Activated CD8-positive, alpha-beta memory T cell treated with anti-CD3 and anti-CD28 coated beads for 48 hours (primary cell): ENCODE results near the gene C2orf81.
"Not testable (repeated sequence)": the region's sequence is repeated elsewhere in the genome, so short reads cannot be mapped to it uniquely, and the experiment has no call there.

Experiments
- DNase-seq, 3 experiments: peaks; one replicate each; pipeline ENCODE4 v3.0.0-alpha.2; 2020; ENCODE audit warnings: low read depth in 2 of 3, low spot score in 2 of 3

C2orf81 gene

GRCh38 chr2:74421221-74421870 is at the start of gene C2orf81, which contains the start of gene WDR54:
TSS of gene C2orf81 (minus strand) at chr2:74421619. CDS start at chr2:74421560, 59 bp downstream.
TSS of gene WDR54 (plus strand) at chr2:74421730. CDS start at chr2:74422154, 424 bp downstream.
- DNase-seq, result peak; percentile 88 to 97 (median 93)

DNA sequence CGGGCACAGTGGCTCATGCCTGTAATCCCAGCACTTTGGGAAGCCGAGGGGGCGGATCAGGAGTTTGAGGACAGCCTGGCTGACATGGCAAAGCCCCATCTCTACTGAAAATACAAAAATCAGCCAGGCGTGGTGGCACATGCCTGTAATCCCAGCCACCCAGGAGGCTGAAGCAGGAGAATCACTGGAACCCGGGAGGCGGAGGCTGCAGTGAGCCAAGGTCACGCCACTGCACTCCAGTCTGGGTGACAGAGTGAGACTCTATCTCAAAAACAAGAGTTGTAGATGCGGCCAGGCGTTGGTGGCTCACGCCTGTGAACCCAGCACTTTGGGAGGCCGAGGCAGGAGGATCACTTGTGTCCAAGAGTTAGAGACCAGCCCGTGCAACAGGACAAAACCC is 49.3 kb upstream of the C2orf81 start:
- DNase-seq, result not testable (repeated sequence)

- DNase-seq, result no peak
Measured at GRCh38 chr2:74464406-74464805, 43.0 kb upstream of the C2orf81 start.

DNA sequence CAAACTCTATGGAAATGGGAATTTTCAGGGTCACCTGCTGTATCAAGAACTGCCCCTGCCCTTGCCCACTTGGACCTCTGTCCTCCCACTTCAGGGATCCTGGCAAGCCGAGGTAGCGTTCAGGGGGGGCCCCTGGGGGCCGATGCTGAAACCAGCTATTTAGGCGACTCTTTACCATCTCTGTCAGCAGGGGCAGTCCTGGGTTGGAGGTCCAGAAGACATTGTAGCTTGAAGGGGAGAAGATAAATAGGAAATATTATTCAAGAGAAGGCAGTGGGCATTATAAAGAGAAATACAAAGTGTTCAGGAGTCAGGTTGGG is 41.3 kb upstream of the C2orf81 start:
- no peak for DNase-seq

GRCh38 chr2:74462054-74462785 is 40.8 kb upstream of the C2orf81 start:
- DNase-seq, result no peak

DNA sequence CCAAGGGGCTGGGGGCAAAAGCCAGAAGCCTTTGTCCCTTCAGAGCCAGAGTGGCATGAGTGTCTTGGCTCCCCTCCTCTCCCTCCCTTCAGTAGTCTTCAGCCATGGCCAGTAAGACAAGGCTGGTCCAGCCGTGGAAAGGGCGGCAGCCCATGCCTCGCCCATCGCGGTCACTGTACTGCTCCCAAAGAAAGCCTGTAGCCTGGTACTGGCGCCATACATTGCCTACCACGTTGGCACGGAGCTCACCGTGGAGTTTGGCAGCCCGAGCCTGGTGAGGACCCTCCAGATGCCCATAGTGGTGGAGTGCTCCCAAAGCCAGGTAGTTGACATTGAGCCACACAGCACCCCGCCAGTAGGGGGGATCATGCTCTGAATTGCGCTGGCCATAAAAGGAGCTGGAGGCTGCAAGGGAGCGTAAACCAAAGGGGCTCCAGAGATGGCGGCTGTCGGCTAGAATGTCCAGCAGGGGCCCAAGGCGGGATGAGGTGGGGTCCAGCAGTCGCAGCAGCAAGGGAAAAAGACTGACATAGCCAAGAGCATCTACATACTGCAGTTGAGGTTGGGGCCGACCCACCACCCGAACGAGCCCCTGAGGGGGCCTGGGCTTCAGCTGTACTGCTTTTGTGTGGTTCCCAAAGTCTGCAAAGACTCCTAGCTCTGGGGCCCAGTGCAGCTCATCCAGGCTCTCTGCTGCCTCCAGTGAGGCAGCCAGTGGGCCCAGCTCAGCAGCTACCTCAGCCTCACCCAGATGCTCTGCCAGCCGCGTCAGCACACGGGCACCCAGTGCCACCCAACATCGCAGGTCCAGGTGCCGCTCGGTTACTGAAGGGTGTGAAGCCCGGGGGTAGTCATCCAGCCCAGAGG is 40.0 kb upstream of the C2orf81 start:
- DNase-seq, result no peak

DNA sequence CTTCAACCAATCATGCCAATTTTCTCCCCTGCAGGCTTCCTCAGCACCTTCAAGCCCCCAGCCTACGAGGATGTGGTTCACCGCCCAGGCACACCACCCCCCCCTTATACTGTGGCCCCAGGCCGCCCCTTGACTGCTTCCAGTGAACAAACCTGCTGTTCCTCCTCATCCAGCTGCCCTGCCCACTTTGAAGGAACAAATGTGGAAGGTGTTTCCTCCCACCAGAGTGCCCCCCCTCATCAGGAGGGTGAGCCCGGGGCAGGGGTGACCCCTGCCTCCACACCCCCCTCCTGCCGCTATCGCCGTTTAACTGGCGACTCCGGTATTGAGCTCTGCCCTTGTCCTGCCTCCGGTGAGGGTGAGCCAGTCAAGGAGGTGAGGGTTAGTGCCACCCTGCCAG is 38.8 kb upstream of the C2orf81 start:
- not testable (repeated sequence) for DNase-seq

DNA sequence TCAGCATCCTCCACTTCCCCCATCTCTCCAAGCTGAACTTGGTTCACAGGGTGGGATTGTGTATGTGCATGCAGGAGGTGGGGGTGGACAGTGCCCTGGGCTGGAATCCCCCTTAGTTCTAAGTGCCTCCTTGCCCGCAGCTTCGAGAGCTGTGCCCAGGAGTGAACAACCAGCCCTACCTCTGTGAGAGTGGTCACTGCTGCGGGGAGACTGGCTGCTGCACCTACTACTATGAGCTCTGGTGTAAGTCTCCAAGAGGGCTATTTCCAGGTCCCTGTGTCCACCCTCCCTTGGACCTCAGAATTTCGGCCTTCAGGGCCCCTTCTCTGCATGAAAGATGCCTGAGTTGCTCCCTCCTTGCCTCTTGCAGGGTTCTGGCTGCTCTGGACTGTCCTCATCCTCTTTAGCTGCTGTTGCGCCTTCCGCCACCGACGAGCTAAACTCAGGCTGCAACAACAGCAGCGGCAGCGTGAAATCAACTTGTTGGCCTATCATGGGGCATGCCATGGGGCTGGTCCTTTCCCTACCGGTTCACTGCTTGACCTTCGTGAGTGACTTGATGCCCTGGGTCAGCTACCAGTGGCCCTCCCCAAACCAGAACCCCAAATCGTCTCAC is 38.2 kb upstream of the C2orf81 start:
- not testable (repeated sequence) for DNase-seq

GRCh38 chr2:74458938-74459363 is 37.5 kb upstream of the C2orf81 start:
- DNase-seq, result no peak

- DNase-seq, result peak in 2 of 3 experiments; percentile 95
Measured at GRCh38 chr2:74458132-74458937, 36.9 kb upstream of the C2orf81 start, which contains the start of gene WBP1. TSS of gene WBP1 (plus strand) at chr2:74458438. CDS start at chr2:74458603, 165 bp downstream.

DNA sequence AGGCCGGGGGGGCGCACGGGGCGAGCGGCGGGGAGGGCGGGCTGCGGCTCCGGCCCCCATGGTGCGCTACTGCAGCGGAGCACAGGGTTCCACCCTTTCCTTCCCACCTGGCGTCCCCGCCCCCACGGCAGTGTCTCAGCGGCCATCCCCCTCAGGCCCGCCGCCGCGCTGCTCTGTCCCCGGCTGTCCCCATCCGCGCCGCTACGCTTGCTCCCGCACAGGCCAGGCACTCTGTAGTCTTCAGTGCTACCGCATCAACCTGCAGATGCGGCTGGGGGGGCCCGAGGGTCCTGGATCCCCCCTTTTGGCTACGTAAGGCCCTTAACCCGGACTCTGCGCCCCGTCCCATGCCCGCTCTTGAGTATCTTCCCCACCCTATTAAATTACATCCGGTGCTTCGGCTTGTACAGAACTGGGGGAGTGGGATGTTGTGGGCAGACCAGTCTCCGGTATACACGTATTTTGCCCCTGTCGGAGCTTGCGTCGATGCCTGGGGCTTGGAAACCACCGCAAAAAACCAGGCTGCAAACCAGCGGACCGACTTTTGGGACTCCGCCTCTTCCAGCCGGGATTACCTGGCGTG is 36.2 kb upstream of the C2orf81 start:
- peak; percentile 65 to 80 (median 68) for DNase-seq

GRCh38 chr2:74457129-74457548 is 35.7 kb upstream of the C2orf81 start:
- no peak for DNase-seq

DNA sequence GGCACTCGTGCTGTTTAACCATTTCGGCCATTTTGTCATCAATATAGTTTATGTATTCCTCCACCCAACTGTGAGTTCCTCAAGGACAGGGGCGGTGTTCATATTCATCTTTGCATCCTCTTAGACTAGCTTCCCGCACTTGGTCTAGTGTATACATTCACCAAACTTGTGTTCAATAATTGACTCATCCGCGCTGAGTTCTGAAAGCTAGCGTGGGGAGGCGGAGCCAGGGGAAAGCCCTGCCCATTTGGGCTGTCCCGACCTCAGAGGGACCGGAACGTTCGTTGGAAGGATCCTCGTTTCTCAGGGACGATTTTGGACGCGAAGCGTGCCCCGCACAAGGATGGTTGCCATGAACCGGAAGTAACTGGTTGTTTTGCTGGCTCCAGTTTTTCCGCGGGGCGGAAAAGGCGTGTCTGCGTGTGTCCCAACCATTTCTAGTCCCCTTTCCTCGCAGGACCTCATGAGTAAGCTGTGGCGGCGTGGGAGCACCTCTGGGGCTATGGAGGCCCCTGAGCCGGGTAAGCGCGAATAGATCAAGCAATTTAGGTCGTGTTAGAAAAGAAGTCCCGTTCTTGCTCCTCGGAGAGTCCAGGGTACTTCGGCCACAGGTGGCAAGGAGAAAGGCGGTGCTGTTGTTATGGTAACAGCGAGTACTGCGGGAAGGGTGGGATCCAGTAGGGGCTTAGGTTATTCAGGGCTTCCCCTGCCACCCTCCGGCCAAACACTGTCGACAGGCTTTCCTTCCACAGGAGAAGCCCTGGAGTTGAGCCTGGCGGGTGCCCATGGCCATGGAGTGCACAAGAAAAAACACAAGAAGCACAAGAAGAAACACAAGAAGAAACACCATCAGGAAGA is 33.5 kb upstream of the C2orf81 start, which contains the start of gene INO80B:
Gene INO80B, plus strand, starts transcription at position 434 of the 858 bp plus-strand sequence. Its CDS starts 30 bp downstream, at position 464.
- peak; percentile 90 to 94 (median 94) for DNase-seq

DNA sequence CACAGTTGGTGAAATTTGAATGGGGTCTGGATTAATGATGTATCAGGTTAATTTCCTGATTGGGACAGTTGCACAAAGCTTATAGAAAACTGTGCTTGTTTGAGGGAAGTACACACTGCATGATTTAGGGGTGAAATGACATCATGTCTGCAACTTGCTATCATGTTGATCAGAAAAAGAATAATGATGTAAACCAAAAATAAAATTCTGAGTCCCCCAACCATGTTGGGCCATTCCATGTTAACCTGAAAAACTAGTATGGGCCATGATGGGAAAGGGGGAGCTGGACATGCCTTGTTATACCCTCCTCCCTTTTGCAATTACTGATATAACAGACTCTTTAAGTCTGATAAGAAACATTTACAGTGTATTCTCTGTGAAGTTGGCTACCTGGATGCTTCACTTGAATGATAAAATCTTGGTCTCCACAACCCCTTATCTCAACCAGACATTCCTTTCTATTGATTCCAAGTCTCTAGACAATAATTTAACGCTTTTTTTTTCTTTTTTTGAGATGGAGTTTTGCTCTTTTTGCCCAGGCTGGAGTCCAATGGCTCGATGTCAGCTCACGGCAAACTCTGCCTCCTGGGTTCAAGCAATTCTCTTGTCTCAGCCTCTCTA is 29.3 kb upstream of the C2orf81 start:
- DNase-seq, result no peak

DNA sequence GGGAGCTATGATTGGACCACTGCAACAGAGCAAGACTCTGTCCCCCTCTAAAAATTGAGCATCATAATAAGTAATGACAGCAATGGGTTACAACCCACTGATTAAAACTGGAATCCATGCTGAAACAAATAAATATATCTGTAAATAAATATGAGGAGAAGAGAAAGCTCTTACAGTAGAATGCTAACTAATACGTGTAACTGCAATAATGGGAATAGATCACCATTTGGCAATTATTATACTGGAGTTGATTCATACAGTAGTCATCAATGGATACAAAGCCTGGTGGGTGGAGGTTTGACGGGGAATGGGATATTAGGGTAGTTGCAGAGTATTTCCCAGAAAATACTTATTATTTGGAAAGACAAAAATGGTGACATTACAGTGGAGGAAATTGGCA is 27.4 kb upstream of the C2orf81 start:
- no peak for DNase-seq

- DNase-seq, result no peak
Measured at GRCh38 chr2:74447230-74447999, 26.0 kb upstream of the C2orf81 start.

DNA sequence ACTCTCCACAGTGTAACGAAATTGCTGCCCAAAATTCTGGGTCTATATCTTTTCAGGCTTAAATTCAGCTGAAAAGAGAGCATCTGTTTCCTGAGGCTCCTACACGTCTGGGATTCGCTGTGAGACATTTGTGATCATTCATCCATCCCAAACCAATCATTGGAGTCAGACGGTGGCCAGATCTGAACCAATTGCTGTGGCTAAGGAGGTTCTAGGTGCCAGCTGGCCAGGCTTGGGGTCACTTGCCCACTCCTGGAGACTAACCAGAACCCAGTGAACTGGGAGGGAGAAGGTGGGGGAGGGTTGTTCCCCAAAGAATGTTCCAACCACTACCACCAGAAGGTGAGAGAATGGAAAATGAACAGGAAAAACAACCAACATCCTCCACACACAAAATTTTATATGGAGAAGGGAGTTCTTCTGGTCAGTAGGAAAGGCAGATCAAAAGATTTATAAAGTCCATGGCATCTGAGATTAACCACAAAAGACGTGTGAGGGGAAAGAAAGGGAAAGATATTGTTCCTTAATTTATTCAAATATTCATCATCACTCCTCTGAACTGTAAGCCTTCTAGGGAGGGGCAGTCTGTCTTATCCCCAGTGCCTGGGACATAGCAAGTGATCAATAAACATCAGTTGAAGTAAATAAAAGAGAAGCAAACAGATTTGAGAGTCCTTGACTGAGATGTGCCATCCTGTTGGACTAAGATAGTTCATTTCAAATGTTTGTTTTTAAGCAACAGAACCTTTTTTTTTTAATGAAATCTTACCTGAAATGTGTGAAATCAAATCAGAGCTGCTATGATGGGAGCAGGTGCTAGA is 23.3 kb upstream of the C2orf81 start:
- DNase-seq, result no peak
